Measurements from ENCODE around the gene TNFAIP3. TPM values are rescaled to one million over a fixed set of nuclear protein-coding genes. Genes with fewer than 3 reads are reported as not detected.
"Not testable (repeated sequence)": the region's sequence is repeated elsewhere in the genome, so short reads cannot be mapped to it uniquely, and the experiment has no call there.

TNFAIP3 gene
- total and polyA plus RNA-seq, 2 donors (not counting 3 experiments of a cell fraction or from before 2014, with no cell fraction given), result 4.0 to 8.6 TPM

GRCh38 chr6:137836788-137837187 is 30.3 kb upstream of the TNFAIP3 start:
- no peak for FAIRE-seq
- Histone ChIP-seq H3K4me3 (replicated peaks in 1 of 3; ENCODE audit: insufficient read depth in 1 of 3, low read depth in 1 of 3, low read length in 3 of 3) (no peak overlapping the region), H3K79me2 (ENCODE audit: control insufficient read depth, insufficient read depth, low read length) (no peaks in the 10 kb centered on the region), H3K4me1 (ENCODE audit: control insufficient read depth, extremely low read depth, insufficient read depth, low read length) (no peaks in the 10 kb centered on the region), H3K9ac (replicated peaks; ENCODE audit: extremely low read depth, insufficient read depth, low read length) (no peak overlapping the region), H3K9me1 (replicated peaks; ENCODE audit: control insufficient read depth, extremely low read depth, insufficient read depth, low read length) (no peaks in the 10 kb centered on the region), H3K4me2 (ENCODE audit: insufficient read depth, low read length) (no peak overlapping the region), H3K27me3 (ENCODE audit: control insufficient read depth in 2 of 2, insufficient read depth in 2 of 2, low read length in 2 of 2) (no peaks in the 10 kb centered on the region), H2AFZ (ENCODE audit: low read depth, low read length) (no peak overlapping the region), H3K9me3 (replicated peaks; ENCODE audit: control insufficient read depth, insufficient read depth, low read length) (no peaks in the 10 kb centered on the region), H3K27ac (ENCODE audit: insufficient read depth, low read depth, low read length) (no peak overlapping the region), H4K20me1 (replicated peaks; ENCODE audit: control insufficient read depth, extremely low read depth, insufficient read depth, low read length) (no peaks in the 10 kb centered on the region), H3K36me3 (ENCODE audit: control insufficient read depth in 2 of 2, extremely low read depth in 1 of 2, insufficient read depth in 2 of 2, low read length in 2 of 2) (no peaks in the 10 kb centered on the region)
- CTCF ChIA-PET, result interaction anchor here (1.0 to 1.4 kb wide), 4 partner anchors 11 to 129 kb away, joined by 3 to 4 read pairs (median 3); partner anchors contain the start of gene TNFAIP3
- BruUV-seq (replicated peaks), result no TSS peak
- intact Hi-C loops (cut with micrococcal nuclease) (no loop called here), dilution Hi-C loops (cut with MboI; ENCODE audit: extremely low pct_ligation_motif_present, low sequenced_read_pairs) (no loop called here)
- DNase-seq (ENCODE audit: low read depth, low spot score), result no peak
- POLR2A ChIA-PET, result no interaction called here
- TF ChIP-seq EZH2 (IDR thresholded peaks at IDR 0.05; ENCODE audit: borderline replicate concordance, low read depth, low read length, severe bottlenecking) (no peak), GATA2 (IDR thresholded peaks at IDR 0.05; ENCODE audit: insufficient read depth, insufficient read length, low read depth, low read length) (no peak), FOS (IDR thresholded peaks at IDR 0.05; ENCODE audit: borderline replicate concordance, insufficient read depth, low read length) (no peak), JUN (IDR thresholded peaks at IDR 0.05; ENCODE audit: borderline replicate concordance, insufficient read depth, insufficient read length, low read depth) (no peak), MYC (IDR thresholded peaks at IDR 0.05; ENCODE audit: low read depth, low read length) (no peak), POLR2AphosphoS5 (IDR thresholded peaks at IDR 0.05; ENCODE audit: insufficient read depth, low read depth, low read length) (no peak), CTCF (IDR thresholded peaks at IDR 0.05; ENCODE audit: extremely low read depth in 1 of 2, insufficient read depth in 1 of 2, low read depth in 1 of 2, low read length in 2 of 2) (no peak), POLR2A (IDR thresholded peaks at IDR 0.05; ENCODE audit: low read depth, low read length) (no peak)
- TF ChIP-seq, protein P1, sequence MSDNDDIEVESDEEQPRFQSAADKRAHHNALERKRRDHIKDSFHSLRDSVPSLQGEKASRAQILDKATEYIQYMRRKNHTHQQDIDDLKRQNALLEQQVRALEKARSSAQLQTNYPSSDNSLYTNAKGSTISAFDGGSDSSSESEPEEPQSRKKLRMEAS (IDR thresholded peaks at IDR 0.05; ENCODE audit: insufficient read depth, insufficient read length), result no peak

GRCh38 chr6:137838090-137838489 is 29.0 kb upstream of the TNFAIP3 start:
- H3K4me1 ChIP-seq (ENCODE audit: control insufficient read depth, extremely low read depth, insufficient read depth, low read length); H3K79me2 ChIP-seq (ENCODE audit: control insufficient read depth, insufficient read depth, low read length); H3K4me2 ChIP-seq (ENCODE audit: insufficient read depth, low read length); FAIRE-seq; H3K27me3 ChIP-seq (ENCODE audit: control insufficient read depth in 2 of 2, insufficient read depth in 2 of 2, low read length in 2 of 2); CTCF ChIA-PET; H2AFZ ChIP-seq (ENCODE audit: low read depth, low read length); BruUV-seq (replicated peaks); H3K9ac ChIP-seq (replicated peaks; ENCODE audit: extremely low read depth, insufficient read depth, low read length); H3K9me1 ChIP-seq (replicated peaks; ENCODE audit: control insufficient read depth, extremely low read depth, insufficient read depth, low read length); H3K9me3 ChIP-seq (replicated peaks; ENCODE audit: control insufficient read depth, insufficient read depth, low read length); H4K20me1 ChIP-seq (replicated peaks; ENCODE audit: control insufficient read depth, extremely low read depth, insufficient read depth, low read length); H3K4me3 ChIP-seq (replicated peaks in 1 of 3; ENCODE audit: insufficient read depth in 1 of 3, low read depth in 1 of 3, low read length in 3 of 3); H3K36me3 ChIP-seq (ENCODE audit: control insufficient read depth in 2 of 2, extremely low read depth in 1 of 2, insufficient read depth in 2 of 2, low read length in 2 of 2); POLR2A ChIA-PET; H3K27ac ChIP-seq (ENCODE audit: insufficient read depth, low read depth, low read length); DNase-seq (ENCODE audit: low read depth, low spot score); dilution Hi-C loops (cut with MboI; ENCODE audit: extremely low pct_ligation_motif_present, low sequenced_read_pairs); intact Hi-C loops (cut with micrococcal nuclease): not testable (repeated sequence)

- H3K4me1 ChIP-seq (ENCODE audit: control insufficient read depth, extremely low read depth, insufficient read depth, low read length); H3K9me1 ChIP-seq (replicated peaks; ENCODE audit: control insufficient read depth, extremely low read depth, insufficient read depth, low read length); H3K9ac ChIP-seq (replicated peaks; ENCODE audit: extremely low read depth, insufficient read depth, low read length); H3K36me3 ChIP-seq (ENCODE audit: control insufficient read depth in 2 of 2, extremely low read depth in 1 of 2, insufficient read depth in 2 of 2, low read length in 2 of 2); H3K79me2 ChIP-seq (ENCODE audit: control insufficient read depth, insufficient read depth, low read length); intact Hi-C loops (cut with micrococcal nuclease); H3K4me3 ChIP-seq (replicated peaks in 1 of 3; ENCODE audit: insufficient read depth in 1 of 3, low read depth in 1 of 3, low read length in 3 of 3); CTCF ChIA-PET; dilution Hi-C loops (cut with MboI; ENCODE audit: extremely low pct_ligation_motif_present, low sequenced_read_pairs); H3K4me2 ChIP-seq (ENCODE audit: insufficient read depth, low read length); H4K20me1 ChIP-seq (replicated peaks; ENCODE audit: control insufficient read depth, extremely low read depth, insufficient read depth, low read length); H2AFZ ChIP-seq (ENCODE audit: low read depth, low read length); H3K9me3 ChIP-seq (replicated peaks; ENCODE audit: control insufficient read depth, insufficient read depth, low read length); FAIRE-seq; DNase-seq (ENCODE audit: low read depth, low spot score); BruUV-seq (replicated peaks); POLR2A ChIA-PET; H3K27me3 ChIP-seq (ENCODE audit: control insufficient read depth in 2 of 2, insufficient read depth in 2 of 2, low read length in 2 of 2); H3K27ac ChIP-seq (ENCODE audit: insufficient read depth, low read depth, low read length): not testable (repeated sequence)
Measured at GRCh38 chr6:137838597-137838996, 28.5 kb upstream of the TNFAIP3 start.
